Measurements from ENCODE around the gene SLC1A3.

Gene SLC1A3

GRCh38 chr5:36689225-36689624, 82.8 kb downstream of the SLC1A3 start:
- DNase-seq = no peak

GRCh38 chr5:36690041-36690961, 83.9 kb downstream of the SLC1A3 start:
- peak; percentile 61 for DNase-seq

GRCh38 chr5:36691226-36691625, 84.8 kb downstream of the SLC1A3 start:
- no peak for DNase-seq

GRCh38 chr5:36691696-36692371, 85.4 kb downstream of the SLC1A3 start:
- no peak for DNase-seq

GRCh38 chr5:36692791-36693763, 86.7 kb downstream of the SLC1A3 start:
- no peak for DNase-seq

- no peak for DNase-seq
Observed at GRCh38 chr5:36694351-36694750, 87.9 kb downstream of the SLC1A3 start.

GRCh38 chr5:36696059-36696673, 89.8 kb downstream of the SLC1A3 start:
- DNase-seq = no peak

- DNase-seq = no peak
Observed at GRCh38 chr5:36698031-36698430, 91.6 kb downstream of the SLC1A3 start.

GRCh38 chr5:36701085-36701698, 94.8 kb downstream of the SLC1A3 start:
- no peak for DNase-seq

- no peak for DNase-seq
Observed at GRCh38 chr5:36703245-36703860, 96.9 kb downstream of the SLC1A3 start.

- no peak for DNase-seq
Observed at GRCh38 chr5:36704131-36704530, 97.7 kb downstream of the SLC1A3 start.

- no peak for DNase-seq
Observed at GRCh38 chr5:36705055-36705454, 98.6 kb downstream of the SLC1A3 start.

- DNase-seq = no peak
Observed at GRCh38 chr5:36706662-36707061, 100.3 kb downstream of the SLC1A3 start.

- DNase-seq = no peak
Observed at GRCh38 chr5:36708996-36709395, 102.6 kb downstream of the SLC1A3 start.

GRCh38 chr5:36710039-36710438, 103.6 kb downstream of the SLC1A3 start:
- no peak for DNase-seq

- DNase-seq = no peak
Observed at GRCh38 chr5:36712706-36713105, 106.3 kb downstream of the SLC1A3 start.

- DNase-seq = no peak
Observed at GRCh38 chr5:36713541-36713940, 107.1 kb downstream of the SLC1A3 start.

GRCh38 chr5:36717131-36717695, 110.8 kb downstream of the SLC1A3 start:
- DNase-seq = no peak

- no peak for DNase-seq
Observed at GRCh38 chr5:36719282-36719681, 112.9 kb downstream of the SLC1A3 start.

- no peak for DNase-seq
Observed at GRCh38 chr5:36720688-36721087, 114.3 kb downstream of the SLC1A3 start.

- DNase-seq = no peak
Observed at GRCh38 chr5:36721664-36722235, 115.3 kb downstream of the SLC1A3 start.

Measured in COR-L47 (cell line).